Stimulated activated naive CD4-positive, alpha-beta T cell (primary cell): ENCODE data around the gene CPA4.

Source experiments
- DNase-seq, 6 experiments: peaks; one replicate each; lab custom pipeline; 2025; lab: John Stamatoyannopoulos, UW

CPA4 gene

DNA sequence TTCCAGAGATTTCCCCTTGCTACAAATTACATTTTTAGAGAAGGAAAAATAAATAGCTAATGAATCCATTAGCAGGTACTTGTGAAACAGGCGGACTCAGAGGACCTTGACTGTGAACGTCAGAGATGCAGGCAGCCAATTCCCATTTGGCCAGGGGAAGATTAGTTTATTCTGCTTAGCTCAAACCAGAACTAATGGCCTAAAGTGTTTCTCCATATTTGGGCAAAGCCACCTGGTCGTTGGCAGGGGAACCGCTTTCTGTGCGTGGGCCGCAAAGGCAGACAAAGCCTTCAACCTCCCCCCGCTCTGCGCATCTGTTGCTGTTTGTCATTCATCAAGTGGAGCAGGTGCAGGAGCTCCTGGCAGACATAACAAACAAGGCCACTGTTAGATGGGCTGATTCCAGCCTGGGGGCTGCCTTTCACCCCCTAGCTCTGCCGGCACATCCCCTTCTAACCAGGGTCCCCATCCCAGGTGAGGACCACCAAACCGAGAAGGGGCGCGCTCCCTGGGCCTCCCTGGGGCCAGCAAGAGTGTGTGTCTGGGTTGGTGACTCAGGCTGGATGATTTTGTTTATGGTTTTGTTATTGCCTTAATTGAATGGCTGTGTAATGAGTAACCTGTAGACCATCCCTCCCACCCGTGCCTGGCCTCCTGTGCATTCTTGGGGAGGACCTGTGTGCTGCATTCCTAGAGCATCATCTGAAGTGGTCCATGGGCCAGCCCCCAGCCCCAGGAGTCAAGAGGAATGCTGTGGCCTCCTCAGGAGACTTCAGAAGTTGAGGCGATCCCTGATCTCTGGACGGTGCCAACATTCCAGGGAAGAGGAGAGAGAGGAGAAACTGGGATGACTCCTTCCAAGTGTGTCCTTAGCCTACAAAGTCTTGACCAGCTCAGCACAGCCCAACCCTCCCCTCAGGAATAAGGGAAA, 72.8 kb downstream of the CPA4 start:
- no peak for DNase-seq

DNA sequence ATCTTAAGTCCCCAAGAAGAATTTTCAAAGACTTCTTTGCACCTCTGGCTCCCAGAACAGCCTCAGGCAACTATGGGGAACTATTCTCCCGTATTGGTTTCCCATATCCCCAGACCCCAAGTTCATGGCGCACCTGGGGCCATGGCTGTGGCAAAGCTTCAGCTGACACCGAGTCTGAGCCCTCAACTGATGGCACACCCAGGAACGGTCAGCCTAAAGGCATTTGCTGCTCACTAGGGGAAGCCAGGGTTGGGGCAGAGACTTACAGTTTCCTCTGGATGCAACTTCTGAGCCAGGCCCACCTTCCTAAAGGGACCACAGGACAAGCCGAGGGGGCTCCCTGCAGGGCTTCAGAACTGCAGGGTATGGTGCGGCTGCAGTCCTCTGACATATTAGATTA, 73.6 kb downstream of the CPA4 start:
- DNase-seq, result no peak

DNA sequence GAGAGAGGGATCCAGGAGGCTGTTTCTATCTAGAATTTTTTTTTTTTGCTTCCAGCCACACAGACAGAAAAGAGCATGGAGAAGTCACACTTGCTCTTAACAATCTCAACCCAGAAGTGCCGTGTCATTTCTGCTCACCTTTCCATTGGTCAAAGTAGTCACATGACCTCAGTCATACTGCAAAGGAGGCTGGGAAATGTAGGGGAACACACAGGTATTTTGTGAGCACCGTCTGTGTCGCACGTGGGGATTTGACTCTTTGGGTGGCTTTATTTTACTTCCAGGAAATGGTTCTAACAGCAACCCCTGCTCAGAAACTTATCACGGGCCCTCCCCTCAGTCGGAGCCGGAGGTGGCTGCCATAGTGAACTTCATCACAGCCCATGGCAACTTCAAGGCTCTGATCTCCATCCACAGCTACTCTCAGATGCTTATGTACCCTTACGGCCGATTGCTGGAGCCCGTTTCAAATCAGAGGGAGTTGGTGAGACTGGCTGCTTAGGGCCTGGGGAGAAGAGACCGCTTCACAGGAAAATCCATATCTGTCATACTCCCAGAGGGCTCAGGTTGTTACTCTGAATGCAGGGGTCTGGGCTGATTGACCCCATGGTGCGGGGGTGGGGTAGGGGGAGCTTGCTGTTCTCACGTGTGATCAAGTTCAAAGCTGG, 74.3 kb downstream of the CPA4 start:
- DNase-seq, result peak in 4 of 6 experiments; percentile 3 to 49 (median 46)

DNA sequence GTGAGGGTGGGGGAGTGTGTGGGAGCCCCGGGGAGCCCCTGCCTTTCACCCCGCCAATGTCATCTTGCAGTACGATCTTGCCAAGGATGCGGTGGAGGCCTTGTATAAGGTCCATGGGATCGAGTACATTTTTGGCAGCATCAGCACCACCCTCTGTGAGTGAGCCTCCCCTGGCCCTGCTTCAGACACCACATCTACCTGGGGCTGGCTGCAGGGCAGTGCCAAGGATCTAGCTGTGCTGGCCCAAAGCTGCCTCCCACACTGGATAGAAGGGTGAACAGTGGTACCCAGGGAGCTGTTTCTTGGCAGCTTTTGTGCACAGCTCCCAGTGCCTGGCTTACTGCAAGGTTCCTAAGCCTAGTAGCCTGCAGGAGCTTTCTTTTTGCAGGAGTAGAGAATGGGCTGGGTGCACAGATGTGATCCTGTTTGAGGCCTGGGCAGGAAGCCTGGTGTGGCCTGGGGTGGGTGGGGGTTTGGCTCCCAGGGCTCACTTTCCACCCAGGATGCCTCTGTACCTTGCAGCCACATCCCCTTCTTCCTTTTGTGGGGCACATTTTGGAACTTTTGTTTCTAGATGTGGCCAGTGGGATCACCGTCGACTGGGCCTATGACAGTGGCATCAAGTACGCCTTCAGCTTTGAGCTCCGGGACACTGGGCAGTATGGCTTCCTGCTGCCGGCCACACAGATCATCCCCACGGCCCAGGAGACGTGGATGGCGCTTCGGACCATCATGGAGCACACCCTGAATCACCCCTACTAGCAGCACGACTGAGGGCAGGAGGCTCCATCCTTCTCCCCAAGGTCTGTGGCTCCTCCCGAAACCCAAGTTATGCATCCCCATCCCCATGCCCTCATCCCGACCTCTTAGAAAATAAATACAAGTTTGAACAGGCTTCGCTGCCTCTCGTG, 75.1 kb downstream of the CPA4 start:
- no peak for DNase-seq

DNA sequence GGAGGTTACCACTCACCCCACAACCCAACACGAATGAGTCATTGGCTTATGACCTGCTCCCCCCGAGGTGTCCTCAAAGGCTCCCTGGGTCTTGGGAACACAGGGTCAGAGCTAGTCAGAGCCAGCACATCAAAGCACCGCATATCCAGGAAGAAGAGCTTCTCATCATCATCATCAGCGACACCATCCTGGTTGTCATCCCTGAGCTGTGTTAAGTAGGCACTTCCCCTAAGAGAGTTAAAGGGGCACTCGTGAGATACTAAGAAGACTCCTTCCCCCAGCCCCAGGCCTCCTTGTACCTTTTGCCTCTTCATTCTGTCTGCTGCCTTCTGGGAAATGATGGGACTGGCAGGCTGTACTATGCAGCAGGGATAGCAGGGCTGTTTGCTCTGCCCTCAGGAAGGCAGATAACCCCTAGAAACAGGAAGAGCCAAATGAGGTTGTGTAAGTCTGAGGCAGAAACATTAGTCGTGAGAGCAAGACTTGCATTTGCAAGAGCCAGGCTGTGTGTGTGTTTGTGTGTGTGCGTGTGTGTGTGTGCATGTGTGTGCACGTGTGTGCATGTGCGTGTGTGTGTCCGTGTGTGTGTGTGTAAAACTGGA, 76.2 kb downstream of the CPA4 start:
- DNase-seq, result peak in 1 of 6 experiments; percentile 23

DNA sequence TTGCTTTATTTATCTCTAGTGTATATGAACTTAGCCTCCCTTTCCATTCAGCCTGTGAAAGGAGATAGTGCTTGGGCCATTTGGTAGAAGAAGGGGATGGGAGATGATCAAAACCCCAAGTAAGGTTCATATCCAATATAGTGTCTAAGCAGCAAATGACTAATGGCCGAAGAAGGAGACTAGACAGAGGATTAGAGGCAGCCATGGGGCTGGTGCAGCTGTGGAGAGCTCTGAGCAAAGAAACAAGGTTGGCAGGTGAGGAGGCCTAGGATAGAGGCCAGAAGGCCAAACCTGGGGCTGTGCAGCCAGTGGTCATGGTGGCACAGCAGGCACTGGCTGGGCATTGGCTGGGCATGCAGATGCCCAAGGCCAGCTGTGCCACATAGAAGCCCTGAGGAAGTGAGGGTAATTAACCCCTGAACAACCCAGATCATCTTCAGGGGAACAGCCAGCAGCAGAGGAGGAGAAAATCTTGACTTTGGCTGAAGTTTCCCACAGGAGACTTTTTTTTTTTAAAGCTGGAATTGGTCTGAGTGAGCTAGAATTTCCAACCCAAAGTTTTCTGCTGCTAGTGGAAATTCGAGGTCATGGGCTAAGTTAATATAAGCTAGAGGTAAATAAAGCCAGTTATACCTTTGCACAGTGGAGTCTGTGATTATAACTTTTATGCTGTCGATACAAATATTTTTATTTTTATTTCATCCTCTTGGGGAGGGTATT, 77.0 kb downstream of the CPA4 start:
- no peak for DNase-seq

DNA sequence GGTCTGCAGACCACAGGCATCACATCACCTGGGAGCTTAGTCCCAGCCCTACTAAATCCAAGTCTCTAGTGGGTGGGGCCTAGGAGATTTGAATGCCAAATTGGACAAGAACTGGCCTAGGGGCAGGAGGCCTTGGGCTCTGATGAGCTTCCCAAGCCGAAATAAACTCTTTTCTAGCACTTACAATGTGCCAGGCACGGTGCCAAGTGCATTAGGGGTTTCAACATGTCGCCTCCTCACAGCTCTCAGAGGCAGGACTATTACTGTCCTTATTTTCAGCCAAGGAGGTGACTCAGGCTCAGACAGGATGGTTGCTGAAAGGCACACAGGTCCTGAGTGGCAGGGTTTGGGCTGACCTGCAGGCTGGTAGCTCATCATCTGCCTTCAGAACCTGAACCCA, 78.1 kb downstream of the CPA4 start:
- no peak for DNase-seq

DNA sequence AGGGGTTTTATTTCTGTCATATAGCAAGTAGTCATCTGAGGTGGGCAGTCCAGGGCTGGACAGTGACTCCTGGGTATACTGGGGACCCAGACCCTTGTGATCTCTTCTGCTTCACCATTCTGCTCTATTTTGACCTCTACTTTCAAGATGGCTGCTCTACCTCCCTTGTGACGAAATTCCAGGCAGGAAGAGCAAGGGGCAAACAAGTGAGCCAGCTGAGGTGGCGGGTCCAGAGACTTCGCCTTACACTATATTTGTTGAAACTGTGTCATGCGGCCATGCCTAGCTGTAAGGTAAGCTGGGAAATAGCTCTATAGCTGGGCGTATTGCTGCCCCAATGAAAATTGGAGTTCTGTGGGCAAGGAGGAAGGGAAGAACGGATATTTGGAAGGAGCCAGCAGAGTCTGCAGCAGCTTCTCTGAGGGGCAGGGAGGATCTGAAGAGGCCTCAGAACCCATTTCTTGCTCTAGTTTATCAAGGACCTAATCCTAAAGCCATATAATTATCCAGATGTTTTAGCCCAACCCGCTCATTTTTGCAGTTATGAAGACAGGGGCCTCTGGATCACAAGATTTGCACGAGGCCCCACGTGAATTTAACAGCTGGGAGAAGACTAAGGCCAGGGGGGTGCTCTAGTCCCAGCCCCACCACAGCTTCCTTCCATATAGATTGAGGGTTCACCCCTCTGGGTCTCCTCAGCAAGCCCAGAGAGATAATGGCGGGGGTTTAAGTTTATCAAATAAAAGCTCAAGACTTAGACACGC, 79.6 kb downstream of the CPA4 start:
- DNase-seq, result no peak
